Loucy (cell line): ENCODE measurements around the gene SEMA6B.

ENCODE experiments used
- EZH2phosphoT487 ChIP-seq: fragments of 200-600 bp; IDR thresholded peaks from 2 replicates; pipeline ENCODE4 v1.6.1; 2018; ENCODE audit warnings: antibody characterized with exemption, mild to moderate bottlenecking, moderate library complexity, borderline replicate concordance
- TF ChIP-seq, protein P1 (sequence below): fragments of 200-600 bp; sonication (generic); conservative IDR thresholded peaks from 2 replicates; pipeline ENCODE4 v1.5.1; 2014; ENCODE audit warnings: mild to moderate bottlenecking, antibody characterized with exemption, low read length

DNA sequence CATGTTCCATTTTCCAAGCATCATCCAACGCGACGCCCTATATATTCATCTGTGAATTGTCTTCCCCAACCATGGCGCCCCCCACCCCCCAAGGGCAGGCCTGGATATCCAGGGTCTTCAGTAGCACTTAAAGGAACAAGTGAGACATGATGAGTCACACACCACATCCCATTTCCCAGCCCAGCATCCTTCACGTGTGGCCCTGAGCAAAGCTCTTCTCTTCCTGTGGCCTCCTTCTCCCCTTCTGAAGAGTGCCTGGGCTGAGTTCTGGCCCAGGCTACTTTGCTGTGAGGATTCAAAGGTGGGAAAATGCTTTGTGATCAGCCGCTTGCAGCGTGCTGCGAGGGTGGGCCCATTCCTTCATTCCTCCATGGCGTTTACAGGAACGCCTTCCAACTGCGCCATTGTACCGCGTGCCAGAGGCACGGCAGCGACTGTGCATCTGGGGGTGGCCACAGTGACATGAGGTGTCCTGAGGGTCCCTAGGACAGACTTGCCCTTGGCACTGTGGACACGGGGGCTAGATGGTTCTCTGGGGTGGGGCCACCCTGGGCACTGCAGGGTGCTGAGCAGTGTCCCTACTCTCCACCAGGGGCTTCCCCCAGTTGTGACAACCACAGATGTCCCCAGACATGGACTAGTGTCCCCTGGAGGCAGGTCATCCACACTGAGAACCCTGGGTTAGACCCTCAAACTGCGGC lies 52.9 kb downstream of the SEMA6B start:
- TF ChIP-seq, protein P1, sequence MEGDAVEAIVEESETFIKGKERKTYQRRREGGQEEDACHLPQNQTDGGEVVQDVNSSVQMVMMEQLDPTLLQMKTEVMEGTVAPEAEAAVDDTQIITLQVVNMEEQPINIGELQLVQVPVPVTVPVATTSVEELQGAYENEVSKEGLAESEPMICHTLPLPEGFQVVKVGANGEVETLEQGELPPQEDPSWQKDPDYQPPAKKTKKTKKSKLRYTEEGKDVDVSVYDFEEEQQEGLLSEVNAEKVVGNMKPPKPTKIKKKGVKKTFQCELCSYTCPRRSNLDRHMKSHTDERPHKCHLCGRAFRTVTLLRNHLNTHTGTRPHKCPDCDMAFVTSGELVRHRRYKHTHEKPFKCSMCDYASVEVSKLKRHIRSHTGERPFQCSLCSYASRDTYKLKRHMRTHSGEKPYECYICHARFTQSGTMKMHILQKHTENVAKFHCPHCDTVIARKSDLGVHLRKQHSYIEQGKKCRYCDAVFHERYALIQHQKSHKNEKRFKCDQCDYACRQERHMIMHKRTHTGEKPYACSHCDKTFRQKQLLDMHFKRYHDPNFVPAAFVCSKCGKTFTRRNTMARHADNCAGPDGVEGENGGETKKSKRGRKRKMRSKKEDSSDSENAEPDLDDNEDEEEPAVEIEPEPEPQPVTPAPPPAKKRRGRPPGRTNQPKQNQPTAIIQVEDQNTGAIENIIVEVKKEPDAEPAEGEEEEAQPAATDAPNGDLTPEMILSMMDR = no peak; the same call in 1 of the 2 replicates
- TF ChIP-seq EZH2phosphoT487 = no peak
